Stomach (tissue), 9 donors: ENCODE data around the gene PAX2. TPM values are rescaled to one million over a fixed set of nuclear protein-coding genes. Genes with fewer than 3 reads are reported as not detected.

Experiments used
- DNase-seq, 2 donors: peaks; one replicate each; pipeline versions ENCODE4 v3.0.0 to v3.0.0-alpha.2; 2013 to 2019
- H3K27ac ChIP-seq, 5 donors: fragments of 200-600 bp in 4 of 5; sonication (generic) in 4 of 5; one replicate each; pipeline ENCODE4 v1.5.1; 2013 to 2019; ENCODE audit warnings: mild to moderate bottlenecking in 1 of 5, moderate library complexity in 1 of 5
- H3K27me3 ChIP-seq, 3 donors: fragments of 200-600 bp; sonication (generic); one replicate each; pipeline ENCODE4 v1.5.1; 2017 to 2019; ENCODE audit warnings: mixed run types in 1 of 3
- H3K36me3 ChIP-seq, 4 donors: fragments of 200-600 bp; sonication (generic); 1 replicate in 3 of 4; 2 replicates in 1 of 4; pipeline ENCODE4 v1.5.1; 2016 to 2019
- H3K4me1 ChIP-seq, 4 donors: fragments of 200-600 bp; sonication (generic); one replicate each; pipeline ENCODE4 v1.5.1; 2016 to 2019
- H3K4me3 ChIP-seq, 4 donors: fragments of 200-600 bp; sonication (generic) in 3 of 4; one replicate each; pipeline ENCODE4 v1.5.1; 2016 to 2019; ENCODE audit warnings: mild to moderate bottlenecking in 1 of 4
- H3K9me3 ChIP-seq, 4 donors: fragments of 200-600 bp; sonication (generic); one replicate each; pipeline ENCODE4 v1.5.1; 2016 to 2019
- CTCF ChIP-seq, 7 experiments: fragments of 450-650 bp in 4 of 7; fragments of 200-600 bp in 3 of 7; sonication (generic) in 3 of 7; IDR thresholded peaks; one replicate each; pipeline ENCODE4 v1.5.1; 2016 to 2019; ENCODE audit warnings: antibody characterized with exemption in 7 of 7, control low read depth in 2 of 7, mild to moderate bottlenecking in 1 of 7
- EP300 ChIP-seq: sonication (generic); formaldehyde crosslinking; IDR thresholded peaks from one replicate; pipeline ENCODE4 v1.6.1; 2017; ENCODE audit warnings: antibody characterized with exemption
- POLR2A ChIP-seq, 4 donors: fragments of 450-650 bp; IDR thresholded peaks; one replicate each; pipeline ENCODE4 v1.6.1; 2016; ENCODE audit warnings: antibody characterized with exemption in 4 of 4, control low read depth in 2 of 4, mild to moderate bottlenecking in 1 of 4, moderate library complexity in 1 of 4
- POLR2AphosphoS5 ChIP-seq, 3 donors: sonication (generic); formaldehyde crosslinking; IDR thresholded peaks; one replicate each; pipeline ENCODE4 v1.6.1; 2016; ENCODE audit warnings: antibody characterized with exemption in 3 of 3
- WGBS, 5 donors: extraction: QIAGEN DNeasy Blood & Tissue Kit in 3 of 5; methylation state at CpG; one replicate each; pipeline versions ENCODE4 v1.1.5 to v1.1.7; 2013 to 2018; 5-methylcytosine and 5-hydroxymethylcytosine counted together
- intact Hi-C: fragments of 100-400 bp; cut with DNase I; formaldehyde crosslinking; loops from one replicate; pipeline ENCODE4 v1.15.1; 2023; ENCODE audit warnings: low total_unique reads
- polyA plus RNA-seq, 3 donors: library from polyadenylated mRNA; stranded (reverse); fragments of 200-250 nt; gene quantifications; one replicate each; pipeline ENCODE4 v1.2.3, GENCODE V29; 2013
- total RNA-seq, 5 donors: library from RNA; depleted of rRNA; stranded (reverse); fragments of >200 nt; gene quantifications; one replicate each; pipeline versions ENCODE4 v1.1.0 to v1.2.3, GENCODE V29; 2014 to 2016
- donor health status: healthy with polysubstance abuse.
- donor health status: Bipolar disorder and iron deficiency.
- donor health status: healthy.

Gene PAX2
- total and polyA plus RNA-seq, 8 donors: not detected

GRCh38 chr10:100723180-100723579 lies 22.2 kb upstream of the PAX2 start:
- H3K36me3 ChIP-seq: no peaks in the 10 kb centered on the region
- TF ChIP-seq POLR2A (IDR thresholded peaks at IDR 0.05): no peak
- no peak for TF ChIP-seq CTCF (IDR thresholded peaks at IDR 0.05)
- TF ChIP-seq EP300: no peak
- no peak for TF ChIP-seq POLR2AphosphoS5 (IDR thresholded peaks at IDR 0.05)
- DNase-seq: no peak
- no peak overlapping the region for H3K4me3 ChIP-seq
- 66 to 80% (median 68%) methylated on average over 5 of the region's 5 CpGs for WGBS, 5 donors
- intact Hi-C loops: no loop called here
- peaks cover 3 to 97% (median 80%) of the 10 kb centered on the region in 3 donors for H3K27me3 ChIP-seq
- no peak overlapping the region for H3K27ac ChIP-seq
- H3K9me3 ChIP-seq: no peaks in the 10 kb centered on the region
- peaks cover 0 to 11% (median 5%) of the 10 kb centered on the region in 4 donors for H3K4me1 ChIP-seq

- WGBS, 5 donors: 3 to 4% (median 3%) methylated on average over 39 to 58 of the region's 58 CpGs
- intact Hi-C loops: no loop called here
- Histone ChIP-seq H3K36me3 (no peaks in the 10 kb centered on the region), H3K4me1 (peaks cover 0 to 14% (median 6%) of the 10 kb centered on the region in 4 donors), H3K9me3 (no peaks in the 10 kb centered on the region), H3K27ac (no peak overlapping the region), H3K27me3 (peaks cover 3 to 97% (median 80%) of the 10 kb centered on the region in 3 donors), H3K4me3 (no peak overlapping the region)
- DNase-seq: no peak
- TF ChIP-seq POLR2A (IDR thresholded peaks at IDR 0.05) (no peak), CTCF (IDR thresholded peaks at IDR 0.05) (no peak)
Observed at GRCh38 chr10:100723770-100724530, 21.4 kb upstream of the PAX2 start.

GRCh38 chr10:100724531-100725027 lies 20.8 kb upstream of the PAX2 start:
- H3K4me1 ChIP-seq: peaks cover 5 to 20% (median 12%) of the 10 kb centered on the region in 4 donors
- no peak overlapping the region for H3K27ac ChIP-seq
- no peaks in the 10 kb centered on the region for H3K9me3 ChIP-seq
- TF ChIP-seq POLR2A (IDR thresholded peaks at IDR 0.05) (no peak), POLR2AphosphoS5 (IDR thresholded peaks at IDR 0.05) (no peak), EP300 (no peak), CTCF (IDR thresholded peaks at IDR 0.05) (no peak)
- H3K27me3 ChIP-seq: peaks cover 5 to 99% (median 84%) of the 10 kb centered on the region in 3 donors
- no peak for DNase-seq
- H3K36me3 ChIP-seq: no peaks in the 10 kb centered on the region
- no peak overlapping the region for H3K4me3 ChIP-seq
- intact Hi-C loops: no loop called here
- WGBS, 5 donors: 4 to 13% (median 6%) methylated on average over 3 to 33 of the region's 33 CpGs

- Histone ChIP-seq H3K36me3 (no peaks in the 10 kb centered on the region), H3K9me3 (no peaks in the 10 kb centered on the region), H3K27ac (no peak overlapping the region), H3K4me3 (no peak overlapping the region), H3K4me1 (peaks cover 10 to 25% (median 17%) of the 10 kb centered on the region in 4 donors), H3K27me3 (peaks cover 9 to 99% (median 87%) of the 10 kb centered on the region in 3 donors)
- WGBS, 5 donors: 41 to 54% (median 51%) methylated on average over 5 of the region's 5 CpGs
- intact Hi-C loops: no loop called here
- no peak for DNase-seq
- no peak for TF ChIP-seq CTCF (IDR thresholded peaks at IDR 0.05)
- no peak for TF ChIP-seq POLR2A (IDR thresholded peaks at IDR 0.05)
- TF ChIP-seq POLR2AphosphoS5 (IDR thresholded peaks at IDR 0.05): no peak
Observed at GRCh38 chr10:100725071-100725471, 20.3 kb upstream of the PAX2 start.
